ENCODE results near the gene PFDN6. TPM values are rescaled to one million over a fixed set of nuclear protein-coding genes. Genes with fewer than 3 reads are reported as not detected.

Gene PFDN6
- total RNA-seq, 1 experiment from 2014 or later = 83.4 TPM

- no peak for TF ChIP-seq EZH2 (IDR thresholded peaks at IDR 0.05; ENCODE audit: borderline replicate concordance, low read depth, low read length, poor library complexity, severe bottlenecking)
- no peak for TF ChIP-seq CTCF (conservative IDR thresholded peaks at IDR 0.05; ENCODE audit: low read depth, low read length)
- DNase-seq (ENCODE audit: low spot score) = no peak
- no TSS peak for BruUV-seq (replicated peaks)
- H3K36me3 ChIP-seq (ENCODE audit: insufficient read depth, low read length, poor library complexity, severe bottlenecking) = no peaks in the 10 kb centered on the region
- ChIA-PET CTCF (interaction anchor here (0.6 kb wide), 1 partner anchor 77 kb away, joined by 10 read pairs; no protein-coding TSS in a partner anchor), POLR2A (ENCODE audit: low non-redundant PET) (no interaction called here)
- no peak overlapping the region for H3K27ac ChIP-seq (ENCODE audit: low read depth, low read length, poor library complexity, severe bottlenecking)
- no peaks in the 10 kb centered on the region for H3K27me3 ChIP-seq (replicated peaks; ENCODE audit: insufficient read depth, low read depth, low read length, poor library complexity)
- H3K4me1 ChIP-seq (ENCODE audit: insufficient read depth, low read length, poor library complexity, severe bottlenecking) = no peaks in the 10 kb centered on the region
- no peaks in the 10 kb centered on the region for H3K9me3 ChIP-seq (ENCODE audit: low read depth, low read length, poor library complexity, severe bottlenecking)
- H3K4me3 ChIP-seq (ENCODE audit: low read depth, low read length, poor library complexity, severe bottlenecking) = no peak overlapping the region
- intact Hi-C loops (cut with micrococcal nuclease; ENCODE audit: unreplicated experiment) = no loop called here
Measured at GRCh38 chr6:33333666-33334065, 44.3 kb downstream of the PFDN6 start.

- no TSS peak for BruUV-seq (replicated peaks)
- intact Hi-C loops (cut with micrococcal nuclease; ENCODE audit: unreplicated experiment) = no loop called here
- CTCF ChIA-PET = no interaction called here
Measured at GRCh38 chr6:33335916-33336315, 46.5 kb downstream of the PFDN6 start.

GRCh38 chr6:33336495-33336894, 47.1 kb downstream of the PFDN6 start:
- TF ChIP-seq CTCF (conservative IDR thresholded peaks at IDR 0.05; ENCODE audit: low read depth, low read length) (no peak), EZH2 (IDR thresholded peaks at IDR 0.05; ENCODE audit: borderline replicate concordance, low read depth, low read length, poor library complexity, severe bottlenecking) (no peak)
- Histone ChIP-seq H3K36me3 (ENCODE audit: insufficient read depth, low read length, poor library complexity, severe bottlenecking) (no peaks in the 10 kb centered on the region), H3K4me1 (ENCODE audit: insufficient read depth, low read length, poor library complexity, severe bottlenecking) (no peaks in the 10 kb centered on the region), H3K27me3 (replicated peaks; ENCODE audit: insufficient read depth, low read depth, low read length, poor library complexity) (no peaks in the 10 kb centered on the region), H3K4me3 (ENCODE audit: low read depth, low read length, poor library complexity, severe bottlenecking) (no peak overlapping the region), H3K9me3 (ENCODE audit: low read depth, low read length, poor library complexity, severe bottlenecking) (no peaks in the 10 kb centered on the region), H3K27ac (ENCODE audit: low read depth, low read length, poor library complexity, severe bottlenecking) (no peak overlapping the region)
- DNase-seq (ENCODE audit: low spot score) = no peak
- ChIA-PET CTCF (no interaction called here), POLR2A (ENCODE audit: low non-redundant PET) (no interaction called here)
- intact Hi-C loops (cut with micrococcal nuclease; ENCODE audit: unreplicated experiment) = no loop called here
- BruUV-seq (replicated peaks) = no TSS peak

More at GRCh38 chr6:33335916-33336315, 46.5 kb downstream of the PFDN6 start:
- no peaks in the 10 kb centered on the region for H3K4me1 ChIP-seq (ENCODE audit: insufficient read depth, low read length, poor library complexity, severe bottlenecking)
- DNase-seq (ENCODE audit: low spot score) = no peak
- no peaks in the 10 kb centered on the region for H3K36me3 ChIP-seq (ENCODE audit: insufficient read depth, low read length, poor library complexity, severe bottlenecking)
- H3K27me3 ChIP-seq (replicated peaks; ENCODE audit: insufficient read depth, low read depth, low read length, poor library complexity) = no peaks in the 10 kb centered on the region
- no peak overlapping the region for H3K4me3 ChIP-seq (ENCODE audit: low read depth, low read length, poor library complexity, severe bottlenecking)
- POLR2A ChIA-PET (ENCODE audit: low non-redundant PET) = no interaction called here
- TF ChIP-seq EZH2 (IDR thresholded peaks at IDR 0.05; ENCODE audit: borderline replicate concordance, low read depth, low read length, poor library complexity, severe bottlenecking) (no peak), CTCF (conservative IDR thresholded peaks at IDR 0.05; ENCODE audit: low read depth, low read length) (no peak)
- no peak overlapping the region for H3K27ac ChIP-seq (ENCODE audit: low read depth, low read length, poor library complexity, severe bottlenecking)
- no peaks in the 10 kb centered on the region for H3K9me3 ChIP-seq (ENCODE audit: low read depth, low read length, poor library complexity, severe bottlenecking)
